Kidney epithelial cell (primary cell): ENCODE measurements around the gene MFGE8. TPM values are rescaled to one million over a fixed set of nuclear protein-coding genes. Genes with fewer than 3 reads are reported as not detected.

ENCODE experiments used
- DNase-seq: peaks from one replicate; pipeline ENCODE4 v3.0.0-alpha.2; 2010; ENCODE audit warnings: low read depth
- H3K27me3 ChIP-seq: 2 replicates; pipeline ENCODE4 v1.6.0; 2011; ENCODE audit warnings: low read length; ENCODE audit not compliant: control insufficient read depth, insufficient read depth
- H3K36me3 ChIP-seq: 2 replicates; pipeline ENCODE4 v1.5.1; 2011; ENCODE audit warnings: low read length; ENCODE audit not compliant: control insufficient read depth, insufficient read depth
- H3K4me3 ChIP-seq: 2 replicates; pipeline ENCODE4 v1.5.1; 2011; ENCODE audit warnings: low read depth, mild to moderate bottlenecking, control low read depth, low read length
- CTCF ChIP-seq: IDR thresholded peaks from 2 replicates; pipeline ENCODE4 v1.5.1; 2011; ENCODE audit warnings: mild to moderate bottlenecking, moderate library complexity, low read length, control low read depth, inconsistent platforms; ENCODE audit not compliant: insufficient read depth, poor library complexity, severe bottlenecking
- total RNA-seq: library from RNA; depleted of rRNA; stranded (reverse); fragments of >200 nt; gene quantifications from 2 replicates; pipeline ENCODE4 v1.2.3, GENCODE V29; 2015

Gene MFGE8
- total RNA-seq, 1 donor from 2014 or later: 261 TPM

- no peaks in the 10 kb centered on the region for H3K27me3 ChIP-seq
- no peak overlapping the region for H3K4me3 ChIP-seq
- no peak for TF ChIP-seq CTCF
- no peak for DNase-seq
- no peaks in the 10 kb centered on the region for H3K36me3 ChIP-seq
Measured at GRCh38 chr15:88882785-88883184, 30.4 kb downstream of the MFGE8 start.

DNA sequence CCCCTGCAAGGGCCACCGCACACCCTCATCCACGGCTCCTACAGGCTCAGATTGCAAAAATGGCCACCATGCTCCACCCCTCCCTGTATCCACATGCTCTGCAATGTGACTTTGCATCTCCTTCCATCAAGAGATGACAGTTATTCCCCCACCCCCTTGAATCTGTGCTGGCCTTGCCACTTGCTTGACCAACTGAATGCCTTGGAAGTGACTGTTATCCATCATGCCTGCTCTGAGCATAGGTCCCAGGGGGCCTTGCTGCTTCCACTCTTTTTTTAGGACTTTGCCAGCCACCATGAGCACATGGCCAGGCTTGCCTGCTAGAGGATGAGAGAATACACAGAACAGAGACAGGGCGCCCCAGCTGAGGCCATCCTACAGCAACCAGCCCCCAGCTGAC lies 31.4 kb downstream of the MFGE8 start:
- DNase-seq: no peak
- no peaks in the 10 kb centered on the region for H3K27me3 ChIP-seq
- H3K36me3 ChIP-seq: no peaks in the 10 kb centered on the region
- H3K4me3 ChIP-seq: no peak overlapping the region
- TF ChIP-seq CTCF: no peak

DNA sequence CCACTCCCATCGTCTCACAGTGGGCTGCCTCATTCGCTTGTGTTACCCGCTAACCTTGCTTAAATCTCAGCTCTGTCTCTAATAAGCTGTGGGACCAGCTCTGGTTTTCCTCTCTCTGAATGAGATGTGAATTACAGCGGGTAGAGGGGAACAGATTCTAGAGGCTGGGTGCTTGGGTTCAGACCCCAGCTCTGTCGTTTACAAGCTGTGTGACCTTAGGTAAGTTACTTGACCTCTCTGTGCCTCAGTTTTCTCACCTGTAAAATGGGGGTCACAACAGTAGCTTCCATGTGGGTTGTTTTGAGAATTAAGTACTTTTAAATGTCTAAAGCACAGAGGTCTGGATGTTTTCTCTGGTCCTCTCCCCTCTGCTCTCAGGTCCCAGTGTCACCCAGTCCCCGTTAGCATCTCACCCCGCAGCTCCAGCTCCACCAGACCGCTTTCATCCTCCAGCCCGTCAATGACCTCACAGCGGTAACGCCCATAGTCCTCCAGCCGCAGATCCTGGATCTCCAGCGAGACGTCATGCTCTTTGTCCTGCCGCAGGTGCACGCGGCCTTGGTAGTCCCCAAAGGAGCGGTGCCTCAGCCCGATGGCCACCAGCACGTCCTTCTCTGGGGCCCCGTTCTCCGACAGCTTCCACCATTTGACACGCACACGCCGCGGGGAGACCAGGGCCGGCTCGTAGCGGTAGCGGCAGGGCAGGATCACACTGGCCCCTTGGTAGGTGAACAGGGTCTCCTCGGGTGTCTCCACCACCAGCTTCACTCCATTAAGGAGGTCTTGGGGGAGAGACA lies 32.0 kb downstream of the MFGE8 start:
- Histone ChIP-seq H3K27me3 (no peaks in the 10 kb centered on the region), H3K36me3 (no peaks in the 10 kb centered on the region), H3K4me3 (no peak overlapping the region)
- no peak for DNase-seq
- TF ChIP-seq CTCF: no peak

DNA sequence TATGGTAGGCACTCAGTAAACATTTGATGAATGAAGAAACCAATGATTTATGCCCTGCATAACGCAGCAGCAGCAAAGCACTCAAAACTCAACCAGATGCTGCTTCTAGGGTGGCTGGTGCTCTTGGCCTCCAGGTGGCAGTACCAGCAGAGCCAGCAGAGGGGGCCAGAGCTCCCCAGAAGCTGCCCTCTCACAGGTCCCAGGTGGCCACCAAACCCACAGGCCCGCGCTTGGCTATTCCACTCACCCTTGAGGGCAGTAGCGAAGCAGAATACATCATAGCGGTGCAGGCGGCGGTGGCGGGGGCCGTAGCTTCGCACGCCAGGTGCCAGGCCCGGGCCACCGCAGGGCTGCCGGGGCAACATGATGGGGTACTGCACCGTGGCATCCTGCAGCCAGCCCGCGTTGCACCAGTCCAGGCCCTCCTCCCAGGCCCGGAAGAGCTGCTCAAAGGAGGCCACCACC lies 34.4 kb downstream of the MFGE8 start:
- no peak for DNase-seq
- Histone ChIP-seq H3K4me3 (no peak overlapping the region), H3K36me3 (no peaks in the 10 kb centered on the region), H3K27me3 (no peaks in the 10 kb centered on the region)
- peak; percentile 87 for TF ChIP-seq CTCF

GRCh38 chr15:88877906-88878305 lies 35.3 kb downstream of the MFGE8 start:
- no peaks in the 10 kb centered on the region for H3K36me3 ChIP-seq
- H3K27me3 ChIP-seq: peaks cover 2% of the 10 kb centered on the region
- DNase-seq: no peak
- no peak for TF ChIP-seq CTCF
- H3K4me3 ChIP-seq: no peak overlapping the region

DNA sequence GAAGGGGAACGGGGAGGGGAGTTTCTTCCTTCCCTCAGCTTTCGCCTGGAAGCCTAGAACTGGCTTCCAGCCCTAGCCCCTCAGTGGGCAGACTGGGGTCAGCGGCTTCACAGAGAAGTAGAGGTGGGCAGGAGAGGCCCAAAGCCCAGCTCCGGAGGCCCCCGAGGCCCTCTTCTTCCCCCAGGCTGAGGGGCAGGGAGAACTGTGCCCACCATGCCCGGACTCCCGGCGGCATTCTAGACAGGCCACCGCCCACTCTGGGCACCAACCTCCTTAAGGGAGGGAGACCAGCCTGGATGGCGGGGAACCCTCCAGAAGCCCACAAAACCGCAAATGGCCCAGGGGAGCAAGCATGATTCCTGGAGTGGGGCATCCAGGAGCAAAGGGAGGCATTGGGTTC lies 35.8 kb downstream of the MFGE8 start:
- no peak for TF ChIP-seq CTCF
- DNase-seq: no peak
- peaks cover 5% of the 10 kb centered on the region for H3K27me3 ChIP-seq

More for the DNA sequence above, 35.8 kb downstream of the MFGE8 start:
- no peaks in the 10 kb centered on the region for H3K36me3 ChIP-seq
- no peak overlapping the region for H3K4me3 ChIP-seq
